Measurements from ENCODE around the gene CARTPT. TPM values are rescaled to one million over a fixed set of nuclear protein-coding genes. Genes with fewer than 3 reads are reported as not detected.

Gene CARTPT
- total RNA-seq, 1 donor from 2014 or later: not detected

DNA sequence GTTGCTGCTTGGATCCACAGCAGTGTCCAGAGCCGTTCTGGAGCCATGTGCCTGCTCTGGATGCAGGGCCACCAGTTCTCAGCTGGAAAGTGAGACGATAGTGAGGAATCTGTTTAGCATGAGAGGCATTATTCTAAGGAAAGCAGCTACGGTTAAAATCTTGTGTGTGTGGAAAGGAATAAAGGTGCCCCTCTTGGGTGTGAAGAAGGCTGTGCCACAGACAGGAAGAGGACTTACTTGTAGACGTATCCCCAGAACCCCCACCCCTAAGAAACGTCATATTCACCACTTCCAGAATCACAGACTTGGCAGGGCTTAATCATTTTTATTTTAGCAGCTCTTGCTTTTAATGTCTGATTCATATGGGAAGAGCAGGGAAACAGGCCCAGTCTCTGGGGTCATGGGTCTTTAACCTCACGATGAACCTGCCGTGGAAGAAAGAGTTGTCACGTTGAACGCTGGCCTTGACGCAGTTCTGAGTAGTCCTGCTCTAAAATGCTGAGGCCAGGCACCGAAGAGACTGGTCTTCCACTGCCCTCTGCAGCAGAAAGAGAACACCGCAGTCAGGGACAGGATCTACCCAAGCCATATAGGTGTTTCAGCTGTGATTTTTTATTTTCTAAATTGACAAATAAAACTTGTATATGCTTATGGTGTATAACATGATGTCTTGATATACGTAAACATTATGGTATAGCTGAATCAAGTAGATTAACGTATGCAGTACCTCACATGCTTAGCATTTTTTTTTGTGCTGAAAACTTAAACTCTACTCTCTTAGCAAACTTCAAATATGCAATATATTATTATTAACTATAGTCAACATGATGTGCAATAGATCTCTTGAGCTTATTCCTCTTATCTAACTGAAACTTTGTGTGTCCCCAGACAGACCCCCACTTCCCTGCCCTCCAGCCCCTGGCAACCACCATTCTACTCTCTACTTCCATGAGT, 38.8 kb downstream of the CARTPT start:
- peak; percentile 56 for DNase-seq (ENCODE audit: low read depth)
- TF ChIP-seq, protein P1, sequence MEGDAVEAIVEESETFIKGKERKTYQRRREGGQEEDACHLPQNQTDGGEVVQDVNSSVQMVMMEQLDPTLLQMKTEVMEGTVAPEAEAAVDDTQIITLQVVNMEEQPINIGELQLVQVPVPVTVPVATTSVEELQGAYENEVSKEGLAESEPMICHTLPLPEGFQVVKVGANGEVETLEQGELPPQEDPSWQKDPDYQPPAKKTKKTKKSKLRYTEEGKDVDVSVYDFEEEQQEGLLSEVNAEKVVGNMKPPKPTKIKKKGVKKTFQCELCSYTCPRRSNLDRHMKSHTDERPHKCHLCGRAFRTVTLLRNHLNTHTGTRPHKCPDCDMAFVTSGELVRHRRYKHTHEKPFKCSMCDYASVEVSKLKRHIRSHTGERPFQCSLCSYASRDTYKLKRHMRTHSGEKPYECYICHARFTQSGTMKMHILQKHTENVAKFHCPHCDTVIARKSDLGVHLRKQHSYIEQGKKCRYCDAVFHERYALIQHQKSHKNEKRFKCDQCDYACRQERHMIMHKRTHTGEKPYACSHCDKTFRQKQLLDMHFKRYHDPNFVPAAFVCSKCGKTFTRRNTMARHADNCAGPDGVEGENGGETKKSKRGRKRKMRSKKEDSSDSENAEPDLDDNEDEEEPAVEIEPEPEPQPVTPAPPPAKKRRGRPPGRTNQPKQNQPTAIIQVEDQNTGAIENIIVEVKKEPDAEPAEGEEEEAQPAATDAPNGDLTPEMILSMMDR (conservative IDR thresholded peaks at IDR 0.05; ENCODE audit: low read depth, low read length): peak; percentile 95
- H3K4me3 ChIP-seq (ENCODE audit: low read depth, low read length): peak overlapping the region; percentile 15

DNA sequence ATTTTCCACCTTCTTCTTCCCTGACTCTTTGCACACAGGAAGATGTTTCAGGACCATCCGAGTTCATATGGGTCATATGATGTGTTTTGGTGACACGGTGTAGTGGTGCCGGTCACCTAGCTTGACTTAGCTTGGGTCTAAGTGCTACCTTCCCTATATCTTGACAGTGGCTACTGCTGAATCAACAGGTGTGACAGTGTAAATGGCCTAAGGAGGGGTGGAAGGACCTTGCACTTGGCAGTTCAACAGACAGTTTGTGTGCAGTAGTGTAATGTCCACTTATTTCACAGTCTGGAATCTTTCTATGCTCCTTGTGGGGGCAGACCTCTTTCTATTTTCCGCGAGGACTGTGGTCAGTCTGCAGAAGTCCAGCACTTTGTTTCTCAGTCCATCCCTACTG, 43.8 kb downstream of the CARTPT start:
- TF ChIP-seq, protein P1 (conservative IDR thresholded peaks at IDR 0.05; ENCODE audit: low read depth, low read length): no peak
- H3K4me3 ChIP-seq (ENCODE audit: low read depth, low read length): no peak overlapping the region
- no peak for DNase-seq (ENCODE audit: low read depth)

DNA sequence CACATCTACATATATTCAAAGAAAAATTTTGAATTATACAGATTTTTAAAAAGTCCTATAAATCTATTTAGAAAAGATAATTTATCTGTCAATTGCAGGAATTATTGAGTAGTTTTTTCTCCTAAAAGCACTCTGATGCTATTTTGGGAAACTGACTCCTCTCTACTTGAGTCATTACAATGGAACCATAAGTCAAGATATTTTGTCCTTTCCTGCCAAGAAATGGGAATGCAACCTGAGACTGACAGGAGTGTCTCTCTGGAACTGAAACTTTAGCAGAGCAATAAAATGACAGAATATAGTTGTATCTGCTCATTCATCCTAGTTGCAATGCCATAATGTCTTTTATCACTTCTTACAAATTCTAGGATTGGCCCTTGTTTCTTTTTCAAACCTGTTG, 48.6 kb downstream of the CARTPT start:
- TF ChIP-seq, protein P1 (conservative IDR thresholded peaks at IDR 0.05; ENCODE audit: low read depth, low read length): no peak
- H3K4me3 ChIP-seq (ENCODE audit: low read depth, low read length): no peak overlapping the region
- DNase-seq (ENCODE audit: low read depth): no peak

DNA sequence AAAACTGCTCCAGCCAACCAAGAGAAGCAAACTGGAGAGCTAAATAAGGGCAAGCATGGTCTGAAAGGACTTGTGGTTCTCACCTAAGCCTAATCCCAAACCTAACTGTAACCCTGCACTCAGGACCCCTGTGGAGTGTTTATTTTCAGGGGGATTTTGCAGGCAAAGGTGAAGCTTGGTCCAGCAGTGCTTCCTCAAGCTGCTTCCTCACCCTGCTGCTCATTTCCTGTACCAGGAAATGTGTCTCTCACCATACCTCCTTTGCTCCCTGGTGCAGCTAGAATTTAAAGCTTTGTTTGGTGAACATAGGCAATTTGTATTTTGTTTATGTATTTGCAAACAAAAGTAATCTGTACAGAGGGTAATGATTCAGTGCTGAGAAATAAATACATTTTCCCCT, 50.2 kb downstream of the CARTPT start:
- TF ChIP-seq, protein P1 (conservative IDR thresholded peaks at IDR 0.05; ENCODE audit: low read depth, low read length): no peak
- no peak overlapping the region for H3K4me3 ChIP-seq (ENCODE audit: low read depth, low read length)
- no peak for DNase-seq (ENCODE audit: low read depth)

DNA sequence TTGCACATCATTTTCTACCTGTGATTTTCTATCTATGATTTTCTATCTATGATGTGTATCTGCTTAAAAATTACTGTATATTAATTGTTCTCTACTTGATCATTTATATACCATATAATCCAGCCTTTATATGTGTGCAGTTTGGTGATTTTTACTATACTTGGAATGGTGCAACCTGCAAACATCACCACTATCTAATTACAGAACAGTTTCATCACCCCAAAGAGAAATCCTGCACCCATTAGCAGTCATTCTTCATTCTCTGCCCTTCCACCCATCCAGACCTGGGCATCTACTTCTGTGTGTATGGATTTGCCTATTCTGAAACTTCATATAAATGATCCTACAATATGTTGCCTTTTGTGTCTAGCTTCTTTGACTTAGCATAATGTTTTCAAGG, 51.3 kb downstream of the CARTPT start:
- TF ChIP-seq, protein P1 (conservative IDR thresholded peaks at IDR 0.05; ENCODE audit: low read depth, low read length): no peak
- DNase-seq (ENCODE audit: low read depth): no peak
- H3K4me3 ChIP-seq (ENCODE audit: low read depth, low read length): no peak overlapping the region

Other genes with a start within 250 kb of the CARTPT start
- gene MCCC2, start 131.9 kb upstream of the CARTPT start, total RNA-seq: 25.3 and 38.6 TPM in 2 replicates